ENCODE results near the gene CFAP92. TPM values are rescaled to one million over a fixed set of nuclear protein-coding genes. Genes with fewer than 3 reads are reported as not detected.
A peak's percentile ranks its signal among the peaks of the same experiment; 100 is the strongest.

CFAP92 gene
- total RNA-seq, 1 experiment from 2014 or later, result 0.18 TPM

GRCh38 chr3:129001101-129001805 lies 7.4 kb upstream of the CFAP92 start, which contains the start of gene EFCC1:
EFCC1 (plus strand) TSS chr3:129001304; CDS start chr3:129001629, 325 bp downstream.
- TF ChIP-seq TCF7L2 (IDR thresholded peaks at IDR 0.05; ENCODE audit: low read depth, low read length), result no peak
- TF ChIP-seq, protein P1, sequence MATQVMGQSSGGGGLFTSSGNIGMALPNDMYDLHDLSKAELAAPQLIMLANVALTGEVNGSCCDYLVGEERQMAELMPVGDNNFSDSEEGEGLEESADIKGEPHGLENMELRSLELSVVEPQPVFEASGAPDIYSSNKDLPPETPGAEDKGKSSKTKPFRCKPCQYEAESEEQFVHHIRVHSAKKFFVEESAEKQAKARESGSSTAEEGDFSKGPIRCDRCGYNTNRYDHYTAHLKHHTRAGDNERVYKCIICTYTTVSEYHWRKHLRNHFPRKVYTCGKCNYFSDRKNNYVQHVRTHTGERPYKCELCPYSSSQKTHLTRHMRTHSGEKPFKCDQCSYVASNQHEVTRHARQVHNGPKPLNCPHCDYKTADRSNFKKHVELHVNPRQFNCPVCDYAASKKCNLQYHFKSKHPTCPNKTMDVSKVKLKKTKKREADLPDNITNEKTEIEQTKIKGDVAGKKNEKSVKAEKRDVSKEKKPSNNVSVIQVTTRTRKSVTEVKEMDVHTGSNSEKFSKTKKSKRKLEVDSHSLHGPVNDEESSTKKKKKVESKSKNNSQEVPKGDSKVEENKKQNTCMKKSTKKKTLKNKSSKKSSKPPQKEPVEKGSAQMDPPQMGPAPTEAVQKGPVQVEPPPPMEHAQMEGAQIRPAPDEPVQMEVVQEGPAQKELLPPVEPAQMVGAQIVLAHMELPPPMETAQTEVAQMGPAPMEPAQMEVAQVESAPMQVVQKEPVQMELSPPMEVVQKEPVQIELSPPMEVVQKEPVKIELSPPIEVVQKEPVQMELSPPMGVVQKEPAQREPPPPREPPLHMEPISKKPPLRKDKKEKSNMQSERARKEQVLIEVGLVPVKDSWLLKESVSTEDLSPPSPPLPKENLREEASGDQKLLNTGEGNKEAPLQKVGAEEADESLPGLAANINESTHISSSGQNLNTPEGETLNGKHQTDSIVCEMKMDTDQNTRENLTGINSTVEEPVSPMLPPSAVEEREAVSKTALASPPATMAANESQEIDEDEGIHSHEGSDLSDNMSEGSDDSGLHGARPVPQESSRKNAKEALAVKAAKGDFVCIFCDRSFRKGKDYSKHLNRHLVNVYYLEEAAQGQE (IDR thresholded peaks at IDR 0.05; ENCODE audit: insufficient read depth in 1 of 2, low read depth in 2 of 2, low read length in 1 of 2), result no peak
- ATAC-seq (peak; percentile 39), DNase-seq (ENCODE audit: low read depth, low spot score) (no peak)
- H3K9me3 ChIP-seq (ENCODE audit: control insufficient read depth, insufficient read depth, low read depth, low read length), result no peaks in the 10 kb centered on the region
- H3K4me1 ChIP-seq (ENCODE audit: control insufficient read depth, insufficient read depth, low read length), result peaks cover 9% of the 10 kb centered on the region; the same call in 1 of the 2 replicates
- intact Hi-C loops (cut with micrococcal nuclease; ENCODE audit: unreplicated experiment), result no loop called here
- BruUV-seq (replicated peaks), result no TSS peak
- H3K36me3 ChIP-seq (ENCODE audit: control insufficient read depth, insufficient read depth, low read length), result no peaks in the 10 kb centered on the region
- CTCF ChIA-PET, result no interaction called here
- H3K4me3 ChIP-seq (ENCODE audit: low read depth in 2 of 2, low read length in 2 of 2), result peak within 1 kb of the TSS; percentile 32 to 33
- POLR2A ChIA-PET, result no interaction called here
- peaks cover 23% of the 10 kb centered on the region for H3K27me3 ChIP-seq (ENCODE audit: control insufficient read depth, insufficient read depth, low read length)
- H3K27ac ChIP-seq (ENCODE audit: low read length), result no peak within 1 kb of the TSS
- in situ Hi-C loops (cut with HindIII; ENCODE audit: low pct_unique_long_range_greater_than_20kb, low sequenced_read_pairs), result no loop called here

DNA sequence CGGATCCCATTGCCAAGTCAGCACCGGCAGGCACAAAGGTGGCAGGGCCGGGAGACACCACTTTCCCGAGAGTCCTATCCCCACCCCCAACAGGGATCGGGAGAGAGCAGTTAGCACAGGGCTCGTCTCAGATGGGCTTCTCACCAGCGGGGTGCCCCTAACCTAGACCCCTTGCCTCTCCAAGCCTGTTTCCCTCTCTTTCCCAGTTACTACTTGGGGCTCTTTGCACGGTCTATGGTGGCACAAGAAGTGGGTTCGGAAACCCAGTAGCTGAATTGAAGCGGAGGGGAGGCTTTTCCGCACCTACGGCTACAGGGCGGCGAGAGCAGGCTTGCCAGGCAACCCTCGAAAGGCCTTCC lies 6.8 kb upstream of the CFAP92 start:
- ChIA-PET CTCF (no interaction called here), POLR2A (no interaction called here)
- intact Hi-C loops (cut with micrococcal nuclease; ENCODE audit: unreplicated experiment), result no loop called here

More for the DNA sequence above, 6.8 kb upstream of the CFAP92 start:
- Histone ChIP-seq H3K27ac (ENCODE audit: low read length) (no peak overlapping the region), H3K36me3 (ENCODE audit: control insufficient read depth, insufficient read depth, low read length) (no peaks in the 10 kb centered on the region), H3K4me1 (ENCODE audit: control insufficient read depth, insufficient read depth, low read length) (peaks cover 7% of the 10 kb centered on the region; the same call in 1 of the 2 replicates), H3K27me3 (ENCODE audit: control insufficient read depth, insufficient read depth, low read length) (peaks cover 23% of the 10 kb centered on the region), H3K4me3 (ENCODE audit: low read depth in 2 of 2, low read length in 2 of 2) (peak overlapping the region; percentile 32 to 33), H3K9me3 (ENCODE audit: control insufficient read depth, insufficient read depth, low read depth, low read length) (no peaks in the 10 kb centered on the region)
- in situ Hi-C loops (cut with HindIII; ENCODE audit: low pct_unique_long_range_greater_than_20kb, low sequenced_read_pairs), result no loop called here
- TF ChIP-seq SIN3A (IDR thresholded peaks at IDR 0.05; ENCODE audit: borderline replicate concordance, insufficient read depth, low read depth, low read length) (no peak), TCF7L2 (IDR thresholded peaks at IDR 0.05; ENCODE audit: low read depth, low read length) (no peak), CTCF (IDR thresholded peaks at IDR 0.05) (no peak), POLR2AphosphoS5 (IDR thresholded peaks at IDR 0.05; ENCODE audit: low read depth, low read length) (no peak)
- TF ChIP-seq, protein P1 (IDR thresholded peaks at IDR 0.05; ENCODE audit: insufficient read depth in 1 of 2, low read depth in 2 of 2, low read length in 1 of 2), result no peak
- ATAC-seq (0 out of 2 replicates have a peak, but pooled peaks have one; percentile 1), DNase-seq (ENCODE audit: low read depth, low spot score) (no peak)
- no TSS peak for BruUV-seq (replicated peaks)

All from Panc1 (cell line).